K562 (cell line): ENCODE measurements around the gene SCFD2.
"Not testable (repeated sequence)": the region's sequence is repeated elsewhere in the genome, so short reads cannot be mapped to it uniquely, and the experiment has no call there.

Experiments used
- CHD2 ChIP-seq: IDR thresholded peaks from 2 replicates; pipeline ENCODE4 v1.6.1; 2011; ENCODE audit warnings: low read depth, low read length
- CTCF ChIP-seq, 3 experiments: IDR thresholded peaks in 2 of 3; conservative IDR thresholded peaks in 1 of 3; 2 replicates each; pipeline ENCODE4 v1.5.1; 2011 to 2012; ENCODE audit warnings: low read length in 3 of 3, mild to moderate bottlenecking in 3 of 3, control low read depth in 2 of 3, improper control_type of control experiment in 1 of 3, inconsistent platforms in 1 of 3, low read depth in 1 of 3, mixed read lengths in 1 of 3, moderate library complexity in 1 of 3; ENCODE audit not compliant: insufficient read depth in 2 of 3
- EHMT2 ChIP-seq: fragments of 450-650 bp; IDR thresholded peaks from 2 replicates; pipeline ENCODE4 v1.6.1; 2018; ENCODE audit warnings: antibody characterized with exemption
- ELF1 ChIP-seq: fragments of 200-800 bp; sonication (Bioruptor generic); IDR thresholded peaks from 2 replicates; pipeline ENCODE4 v1.6.1; 2016; ENCODE audit warnings: missing genetic modification characterization, missing compliant biosample characterization
- HDAC6 ChIP-seq: IDR thresholded peaks from 2 replicates; pipeline ENCODE4 v1.6.1; 2012; ENCODE audit warnings: low read depth, mild to moderate bottlenecking, control low read depth, inconsistent platforms, low read length, moderate library complexity
- NRF1 ChIP-seq, 2 experiments: fragments of 450-650 bp; IDR thresholded peaks in 1 of 2; conservative IDR thresholded peaks in 1 of 2; 2 replicates each; pipeline ENCODE4 v1.6.1; 2014; ENCODE audit warnings: mild to moderate bottlenecking in 2 of 2
- RBBP5 ChIP-seq: fragments of 200-600 bp; sonication (generic); IDR thresholded peaks from 2 replicates; pipeline ENCODE4 v1.6.1; 2012; ENCODE audit warnings: borderline replicate concordance, mild to moderate bottlenecking, low read length, control low read depth, inconsistent platforms; ENCODE audit not compliant: insufficient read depth, poor library complexity, severe bottlenecking
- RBM22 ChIP-seq: fragments of 200-400 bp; formaldehyde crosslinking; IDR thresholded peaks from 2 replicates; pipeline ENCODE4 v1.6.1; 2018; ENCODE audit warnings: low read length, low read depth; ENCODE audit not compliant: poor library complexity, severe bottlenecking
- XRCC3 ChIP-seq: fragments of 450-650 bp; IDR thresholded peaks from 2 replicates; pipeline ENCODE4 v1.6.1; 2017; ENCODE audit warnings: mild to moderate bottlenecking, moderate library complexity
- ZNF184 ChIP-seq: sonication (generic); formaldehyde crosslinking; IDR thresholded peaks from 2 replicates; pipeline ENCODE4 v1.5.0; 2020; ENCODE audit warnings: missing genetic modification reagents
- ZSCAN29 ChIP-seq: fragments of 450-650 bp; IDR thresholded peaks from 2 replicates; pipeline ENCODE4 v1.6.1; 2017
- TF ChIP-seq, protein P1 (sequence below): fragments of 150-350 bp; conservative IDR thresholded peaks from 2 replicates; pipeline ENCODE4 v1.6.1; 2014; ENCODE audit warnings: low read length
- TF ChIP-seq, protein P2 (sequence below): sonication (generic); formaldehyde crosslinking; IDR thresholded peaks from 2 replicates; pipeline ENCODE4 v1.8.1; 2023; ENCODE audit warnings: mild to moderate bottlenecking, missing genetic modification reagents
- TF ChIP-seq, protein P3 (sequence below): sonication (generic); formaldehyde crosslinking; IDR thresholded peaks from 2 replicates; pipeline ENCODE4 v1.9.0; 2022; ENCODE audit warnings: mild to moderate bottlenecking, missing genetic modification reagents

GRCh38 chr4:53032908-53033307 is 333.0 kb downstream of the SCFD2 start:
- not testable (repeated sequence) for TF ChIP-seq CTCF (IDR thresholded peaks at IDR 0.05 in 2 of 3, conservative IDR thresholded peaks at IDR 0.05 in 1 of 3; ENCODE audit: insufficient read depth in 2 of 3, low read depth in 1 of 3, low read length in 3 of 3); ZSCAN29; CHD2; RBBP5; HDAC6; NRF1 (conservative IDR thresholded peaks at IDR 0.05 in 1 of 2, IDR thresholded peaks at IDR 0.05 in 1 of 2); RBM22; ELF1 (tag); EHMT2; XRCC3; ZNF184 (CRISPR knock-in tag)
- TF ChIP-seq, protein P1, sequence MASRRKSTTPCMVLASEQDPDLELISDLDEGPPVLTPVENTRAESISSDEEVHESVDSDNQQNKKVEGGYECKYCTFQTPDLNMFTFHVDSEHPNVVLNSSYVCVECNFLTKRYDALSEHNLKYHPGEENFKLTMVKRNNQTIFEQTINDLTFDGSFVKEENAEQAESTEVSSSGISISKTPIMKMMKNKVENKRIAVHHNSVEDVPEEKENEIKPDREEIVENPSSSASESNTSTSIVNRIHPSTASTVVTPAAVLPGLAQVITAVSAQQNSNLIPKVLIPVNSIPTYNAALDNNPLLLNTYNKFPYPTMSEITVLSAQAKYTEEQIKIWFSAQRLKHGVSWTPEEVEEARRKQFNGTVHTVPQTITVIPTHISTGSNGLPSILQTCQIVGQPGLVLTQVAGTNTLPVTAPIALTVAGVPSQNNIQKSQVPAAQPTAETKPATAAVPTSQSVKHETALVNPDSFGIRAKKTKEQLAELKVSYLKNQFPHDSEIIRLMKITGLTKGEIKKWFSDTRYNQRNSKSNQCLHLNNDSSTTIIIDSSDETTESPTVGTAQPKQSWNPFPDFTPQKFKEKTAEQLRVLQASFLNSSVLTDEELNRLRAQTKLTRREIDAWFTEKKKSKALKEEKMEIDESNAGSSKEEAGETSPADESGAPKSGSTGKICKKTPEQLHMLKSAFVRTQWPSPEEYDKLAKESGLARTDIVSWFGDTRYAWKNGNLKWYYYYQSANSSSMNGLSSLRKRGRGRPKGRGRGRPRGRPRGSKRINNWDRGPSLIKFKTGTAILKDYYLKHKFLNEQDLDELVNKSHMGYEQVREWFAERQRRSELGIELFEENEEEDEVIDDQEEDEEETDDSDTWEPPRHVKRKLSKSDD = not testable (repeated sequence)
- TF ChIP-seq, protein P2, sequence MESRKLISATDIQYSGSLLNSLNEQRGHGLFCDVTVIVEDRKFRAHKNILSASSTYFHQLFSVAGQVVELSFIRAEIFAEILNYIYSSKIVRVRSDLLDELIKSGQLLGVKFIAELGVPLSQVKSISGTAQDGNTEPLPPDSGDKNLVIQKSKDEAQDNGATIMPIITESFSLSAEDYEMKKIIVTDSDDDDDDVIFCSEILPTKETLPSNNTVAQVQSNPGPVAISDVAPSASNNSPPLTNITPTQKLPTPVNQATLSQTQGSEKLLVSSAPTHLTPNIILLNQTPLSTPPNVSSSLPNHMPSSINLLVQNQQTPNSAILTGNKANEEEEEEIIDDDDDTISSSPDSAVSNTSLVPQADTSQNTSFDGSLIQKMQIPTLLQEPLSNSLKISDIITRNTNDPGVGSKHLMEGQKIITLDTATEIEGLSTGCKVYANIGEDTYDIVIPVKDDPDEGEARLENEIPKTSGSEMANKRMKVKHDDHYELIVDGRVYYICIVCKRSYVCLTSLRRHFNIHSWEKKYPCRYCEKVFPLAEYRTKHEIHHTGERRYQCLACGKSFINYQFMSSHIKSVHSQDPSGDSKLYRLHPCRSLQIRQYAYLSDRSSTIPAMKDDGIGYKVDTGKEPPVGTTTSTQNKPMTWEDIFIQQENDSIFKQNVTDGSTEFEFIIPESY (CRISPR knock-in tag) = not testable (repeated sequence)
- TF ChIP-seq, protein P3, sequence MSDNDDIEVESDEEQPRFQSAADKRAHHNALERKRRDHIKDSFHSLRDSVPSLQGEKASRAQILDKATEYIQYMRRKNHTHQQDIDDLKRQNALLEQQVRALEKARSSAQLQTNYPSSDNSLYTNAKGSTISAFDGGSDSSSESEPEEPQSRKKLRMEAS (CRISPR knock-in tag) = not testable (repeated sequence)
